Fibroblast of upper back skin (primary cell): ENCODE data around the gene GCN1.
A peak's percentile ranks its signal among the peaks of the same experiment; 100 is the strongest.
"Not testable (repeated sequence)": the region's sequence is repeated elsewhere in the genome, so short reads cannot be mapped to it uniquely, and the experiment has no call there.

Experiments
- DNase-seq: peaks from one replicate; pipeline ENCODE4 v3.0.0-alpha.2; 2013

GCN1 gene

GRCh38 chr12:120194534-120195395 lies at the start of gene GCN1:
Gene GCN1, minus strand, starts transcription at chr12:120194715. Its CDS starts 18 bp downstream, at chr12:120194697.
- peak; percentile 76 for DNase-seq

- DNase-seq, result no peak
Observed at GRCh38 chr12:120242971-120243699, 48.6 kb upstream of the GCN1 start.

DNA sequence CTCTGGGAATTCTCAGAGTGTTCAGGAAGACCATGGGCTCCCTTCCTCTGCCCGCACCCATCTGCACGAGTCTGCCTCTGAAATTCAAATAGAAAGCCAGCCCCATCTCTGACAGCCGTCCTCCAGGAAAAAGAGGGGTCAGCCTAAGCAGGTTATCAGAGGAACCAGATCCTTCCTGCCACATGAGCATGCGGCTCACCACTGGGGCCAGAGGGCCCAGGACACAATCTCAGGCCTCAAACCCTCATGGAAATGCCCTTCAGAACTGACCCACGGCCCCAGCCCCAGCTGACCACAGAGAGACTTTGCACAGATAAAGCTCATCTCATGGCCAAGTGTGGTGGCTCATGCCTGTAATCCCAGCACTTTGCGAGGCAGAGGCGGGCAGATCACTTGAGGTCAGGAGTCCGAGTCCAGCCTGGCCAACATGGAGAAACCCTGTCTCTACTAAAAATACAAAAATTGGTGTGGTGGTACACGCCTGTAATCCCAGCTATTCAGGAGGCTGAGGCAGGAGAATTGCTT lies 47.8 kb upstream of the GCN1 start:
- no peak for DNase-seq

DNA sequence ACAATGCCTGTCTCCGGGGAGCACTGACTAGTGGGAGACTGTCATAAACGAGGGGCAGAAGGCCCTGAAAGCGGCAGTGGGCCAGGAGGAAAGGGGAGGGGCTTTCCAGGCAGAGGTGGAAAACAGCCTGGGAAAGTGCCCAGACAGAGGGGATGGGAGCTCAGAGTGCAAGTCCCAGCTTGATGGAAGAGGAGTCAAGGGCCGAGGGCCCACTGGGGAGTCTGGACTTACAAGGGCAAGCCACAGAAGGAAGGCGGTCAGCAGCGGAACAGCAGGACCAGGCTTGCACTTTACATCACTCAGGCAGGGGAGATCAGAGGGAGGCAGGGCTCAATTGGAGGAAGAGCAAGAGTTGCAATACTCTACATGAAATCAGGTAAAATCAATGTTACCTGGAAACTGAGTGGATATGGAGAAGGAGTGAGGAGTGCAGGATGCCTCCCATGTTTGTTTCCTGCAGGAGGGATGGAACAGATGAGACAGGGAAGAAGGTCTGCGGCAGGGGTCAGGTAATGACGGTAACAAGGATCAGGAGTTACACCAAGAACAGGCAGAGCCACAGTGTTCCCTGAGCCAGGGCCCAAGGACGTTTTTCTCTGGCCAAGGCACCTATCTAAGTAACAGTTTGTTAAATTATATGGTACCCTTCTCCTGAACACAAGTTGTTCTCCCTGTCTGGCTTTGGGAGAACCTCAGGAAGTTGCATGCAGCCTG lies 47.2 kb upstream of the GCN1 start:
- DNase-seq, result no peak

DNA sequence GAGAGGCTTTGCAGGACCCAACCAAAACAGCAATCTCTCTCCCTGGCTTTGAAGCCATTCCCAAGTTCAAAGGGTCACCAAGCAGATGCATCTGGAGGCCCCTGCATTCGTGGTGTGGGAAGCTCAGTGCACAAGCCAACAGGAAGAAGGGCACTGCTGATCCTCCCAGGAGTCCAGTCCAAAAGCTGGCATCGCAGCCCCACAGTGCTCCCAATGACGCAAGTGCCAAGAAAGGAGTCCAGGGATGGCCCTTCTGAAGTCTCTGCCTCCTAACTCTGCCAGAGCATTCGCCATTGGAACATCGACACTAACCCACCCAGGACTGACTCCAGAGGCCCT lies 45.9 kb upstream of the GCN1 start:
- DNase-seq, result no peak

DNA sequence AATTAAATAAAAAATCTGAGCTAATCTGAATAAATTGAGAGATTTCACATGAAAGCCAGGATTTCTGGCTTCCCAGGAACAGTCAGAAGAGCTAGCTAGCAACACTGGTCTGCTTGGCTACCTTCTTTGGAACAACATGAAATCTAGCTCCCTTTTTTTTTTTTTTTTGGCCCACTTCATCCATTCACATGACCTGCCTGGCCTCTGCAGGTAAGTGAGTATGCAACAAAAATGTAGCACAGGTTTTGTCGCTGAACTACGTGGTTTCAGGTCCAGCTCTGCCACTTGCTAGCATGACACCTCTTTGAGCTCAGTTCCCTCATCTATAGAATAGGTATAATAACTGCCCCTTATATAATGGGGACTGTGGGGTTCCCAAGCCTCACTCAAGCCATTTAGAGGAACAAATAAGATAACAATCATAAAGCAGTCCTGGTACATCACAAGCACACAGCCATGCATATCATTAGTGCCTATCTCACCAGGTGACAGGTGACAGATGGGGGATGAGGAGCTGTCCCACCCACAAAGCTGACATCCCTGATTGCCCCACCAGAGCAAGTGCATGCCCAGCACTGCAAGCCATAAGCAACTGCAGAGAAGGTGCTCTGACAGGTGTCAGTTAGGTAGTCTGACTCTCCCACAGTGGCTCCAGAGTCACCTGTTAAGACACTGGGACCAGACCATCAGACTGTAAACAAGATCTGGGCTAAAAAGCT lies 45.4 kb upstream of the GCN1 start:
- no peak for DNase-seq

- DNase-seq, result no peak
Observed at GRCh38 chr12:120238839-120239445, 44.4 kb upstream of the GCN1 start.

- no peak for DNase-seq
Observed at GRCh38 chr12:120238217-120238616, 43.7 kb upstream of the GCN1 start.

DNA sequence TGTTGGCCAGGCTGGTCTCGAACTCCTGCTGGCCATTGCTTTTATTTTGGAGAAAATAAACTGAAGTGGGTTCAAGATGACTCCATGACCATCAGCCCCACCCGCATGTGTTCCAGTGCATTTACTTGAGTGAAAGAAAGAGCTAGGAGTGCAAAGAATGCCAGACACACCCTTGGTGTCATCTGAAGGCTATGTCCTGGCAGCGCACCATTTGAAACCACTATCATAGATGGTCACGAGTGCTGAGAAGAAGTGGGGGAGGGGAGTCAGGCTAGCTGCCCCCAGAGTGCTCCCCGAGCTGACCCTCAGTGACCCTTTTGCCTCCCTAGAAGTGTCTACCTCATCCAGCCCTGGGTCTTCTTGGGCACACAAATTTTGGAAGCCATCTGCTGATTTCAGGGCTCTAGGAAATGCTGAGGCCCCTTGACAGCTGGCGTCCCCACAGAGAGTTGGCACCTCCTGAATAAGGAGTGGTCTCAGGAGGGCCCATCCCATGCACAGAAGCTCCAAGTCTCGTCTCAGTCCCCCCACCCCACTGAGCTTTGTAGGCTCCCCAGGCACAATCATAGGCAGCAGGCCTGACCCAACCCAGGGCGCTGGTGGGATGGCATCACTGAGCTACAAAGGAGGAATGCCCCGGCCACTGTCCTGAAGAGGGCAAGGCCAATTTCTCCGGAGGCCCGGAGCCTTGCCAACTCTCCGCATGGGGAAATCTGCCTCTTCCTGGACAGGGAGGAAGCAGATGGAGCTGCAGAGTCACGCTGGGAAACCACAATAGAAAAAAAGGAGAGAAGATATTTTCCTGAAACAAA lies 43.1 kb upstream of the GCN1 start:
- DNase-seq, result peak; percentile 72

DNA sequence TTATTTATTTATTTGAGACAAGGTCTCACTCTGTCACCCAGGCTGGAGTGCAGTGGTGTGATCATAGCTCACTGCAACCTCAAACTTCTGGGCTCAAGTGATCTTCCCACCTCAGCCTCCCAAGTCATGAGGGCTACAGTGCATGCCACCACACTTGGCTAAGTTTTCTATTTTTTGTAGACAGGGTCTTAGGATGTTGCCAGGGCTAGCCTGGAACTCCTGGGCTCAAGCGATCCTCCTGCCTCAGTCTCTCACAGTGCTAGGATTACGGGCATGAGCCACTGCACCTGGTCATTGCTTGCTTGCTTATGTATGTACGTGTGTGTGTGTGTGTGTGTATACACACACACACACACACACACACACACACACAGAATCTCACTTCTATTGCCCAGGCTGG lies 42.3 kb upstream of the GCN1 start:
- not testable (repeated sequence) for DNase-seq

GRCh38 chr12:120235369-120236323 lies 41.1 kb upstream of the GCN1 start:
- DNase-seq, result peak; percentile 41

DNA sequence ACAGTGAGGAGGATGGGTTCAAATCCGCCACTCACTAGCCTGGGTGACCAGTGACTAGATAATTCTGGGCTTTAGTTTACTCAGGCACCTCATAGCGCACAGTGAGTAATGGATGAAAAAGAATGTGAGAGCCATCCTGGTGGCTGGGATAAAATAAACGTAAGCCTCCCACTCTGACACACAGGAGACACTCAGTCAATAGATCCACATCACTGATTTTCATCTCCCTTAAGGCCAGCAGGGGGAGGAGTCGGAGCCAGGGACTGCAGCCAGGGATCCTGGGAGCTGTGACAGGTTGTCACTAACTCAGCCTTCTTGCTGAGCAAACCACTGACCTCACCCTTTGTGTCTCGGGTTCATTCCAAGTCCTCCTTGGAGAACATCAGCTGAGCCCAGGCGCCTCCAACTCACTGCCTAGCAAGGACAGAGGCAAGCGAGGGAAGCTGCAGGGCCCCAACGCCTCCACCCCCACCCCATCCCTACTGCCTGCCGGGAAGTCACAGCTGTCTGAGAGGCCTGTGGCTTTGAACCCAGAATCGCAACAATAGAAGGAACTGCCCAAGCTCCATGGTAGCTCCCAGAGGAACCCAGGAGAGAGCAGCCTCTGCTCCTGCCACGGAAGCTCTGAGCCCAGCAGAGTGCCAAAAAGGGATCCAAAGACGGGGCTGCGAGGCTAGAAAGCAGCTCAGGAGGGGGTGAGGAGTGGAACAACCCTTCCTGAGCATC lies 40.3 kb upstream of the GCN1 start:
- DNase-seq, result peak; percentile 97

DNA sequence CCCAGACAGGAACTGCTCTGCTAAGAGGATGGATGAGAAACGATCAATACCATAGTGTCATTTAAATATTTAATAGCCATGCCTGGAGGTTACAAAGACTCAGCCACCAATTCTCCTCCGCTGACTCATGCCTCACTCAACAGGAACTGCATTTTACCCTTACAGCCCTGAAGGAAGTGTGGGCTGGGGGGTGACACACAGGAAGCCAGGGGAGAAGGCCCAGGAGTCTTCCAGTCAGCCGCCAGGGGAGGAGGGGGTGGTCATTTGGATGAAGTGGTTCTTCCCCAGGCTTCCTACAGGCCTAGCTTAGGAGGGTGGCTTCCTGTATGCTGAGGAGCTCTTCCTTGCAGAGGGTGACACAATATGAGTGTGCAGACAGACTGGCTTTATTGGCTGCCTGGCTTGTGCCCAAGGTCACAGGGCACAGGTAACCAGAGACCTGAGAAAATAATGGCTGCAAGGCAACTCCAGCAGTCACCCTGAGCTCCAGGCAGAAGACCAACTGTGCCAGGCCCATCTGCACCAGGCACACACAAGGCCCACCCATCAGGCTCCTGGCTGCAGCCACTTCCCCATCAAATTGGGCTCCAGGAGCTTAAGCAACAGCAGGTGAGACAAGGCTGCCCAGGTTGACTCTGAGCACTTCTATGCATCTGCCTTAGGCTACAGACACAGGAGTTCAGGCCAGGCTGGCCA lies 36.9 kb upstream of the GCN1 start:
- peak; percentile 98 for DNase-seq

DNA sequence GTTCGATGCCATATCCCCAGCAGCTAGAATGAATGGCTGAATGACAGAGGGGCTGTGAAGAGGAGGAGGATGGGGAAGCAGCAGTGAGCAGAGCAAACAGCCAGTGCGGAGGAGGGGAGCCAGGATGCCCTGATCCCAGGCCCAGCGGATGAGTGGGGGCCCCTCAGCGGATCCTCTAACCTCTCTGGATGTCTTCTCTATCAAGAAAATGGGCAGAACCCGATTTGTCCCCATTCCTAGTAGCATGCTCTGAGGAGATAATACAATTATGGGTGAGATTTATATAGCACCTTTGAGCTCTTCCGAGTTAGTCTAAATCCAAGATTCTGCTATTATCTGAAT lies 36.4 kb upstream of the GCN1 start:
- DNase-seq, result no peak

DNA sequence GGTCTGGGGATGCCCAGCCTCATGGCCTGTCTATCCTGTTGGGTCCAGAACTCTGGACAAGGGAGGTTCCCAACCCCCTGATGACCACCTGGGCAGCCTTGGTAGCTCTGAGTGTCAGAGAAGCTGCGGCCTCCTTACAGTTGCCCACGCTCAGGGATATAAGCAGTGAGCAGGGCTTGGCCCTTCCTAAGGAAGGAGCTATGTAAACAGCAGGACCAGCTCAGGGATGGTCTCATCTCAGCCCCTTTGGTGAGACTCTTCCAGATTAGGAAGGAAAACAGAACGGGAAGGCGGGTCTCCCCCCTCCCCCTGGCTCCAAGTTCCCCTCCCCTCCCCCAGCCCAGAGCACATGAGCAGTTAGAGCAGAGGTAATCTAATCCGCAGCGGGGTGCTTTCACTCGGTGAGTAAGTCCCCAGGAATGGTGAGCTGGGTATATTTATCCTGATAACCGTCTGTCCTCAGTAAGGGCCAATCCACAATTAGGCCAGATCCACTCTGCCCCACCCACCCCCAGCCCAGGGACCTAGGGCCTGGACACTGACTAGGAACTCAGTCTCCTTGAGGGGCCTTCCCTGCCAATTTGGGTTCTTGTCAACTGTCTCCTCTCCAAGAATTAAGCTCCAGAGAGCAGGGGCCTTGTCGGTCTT lies 35.9 kb upstream of the GCN1 start:
- DNase-seq, result peak; percentile 98

- peak; percentile 35 for DNase-seq
Observed at GRCh38 chr12:120229487-120230325, 35.2 kb upstream of the GCN1 start.

DNA sequence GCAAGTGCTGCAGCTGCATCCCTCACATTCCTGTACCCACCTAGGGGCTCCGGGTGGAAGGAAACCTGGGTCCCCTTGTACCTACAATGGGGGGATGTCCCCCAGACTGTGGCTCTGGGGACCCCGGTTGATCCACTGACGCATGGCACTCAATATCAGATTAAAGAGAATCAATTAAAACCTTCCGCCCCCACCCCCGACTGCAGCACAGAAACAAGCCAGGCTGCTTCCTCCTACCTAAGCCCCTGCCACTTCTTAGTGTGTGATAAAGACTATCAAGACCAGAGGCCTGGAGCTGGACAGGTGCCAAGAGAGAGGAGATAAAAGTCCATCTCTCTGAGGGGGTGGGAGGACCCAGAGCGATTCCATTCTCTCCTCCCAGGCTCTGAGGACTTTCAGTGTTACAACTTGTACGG lies 34.6 kb upstream of the GCN1 start:
- DNase-seq, result no peak
